Tibial artery (tissue), 4 donors: ENCODE results near the gene SENP5.
"Not testable (repeated sequence)": the region's sequence is repeated elsewhere in the genome, so short reads cannot be mapped to it uniquely, and the experiment has no call there.

Experiments
- DNase-seq, 2 donors: peaks; one replicate each; pipeline ENCODE4 v3.0.0-alpha.2; 2019
- H3K27ac ChIP-seq, 2 donors: fragments of 200-600 bp; sonication (generic) in 1 of 2; 1 replicate in 1 of 2; 2 replicates in 1 of 2; pipeline ENCODE4 v1.5.1; 2018 to 2019; ENCODE audit warnings: mild to moderate bottlenecking in 1 of 2
- H3K27me3 ChIP-seq, 2 donors: fragments of 200-600 bp; sonication (generic) in 1 of 2; one replicate each; pipeline versions ENCODE4 v1.5.1 to v1.6.0; 2016 to 2019
- H3K36me3 ChIP-seq, 3 donors: fragments of 200-600 bp; sonication (generic) in 2 of 3; one replicate each; pipeline ENCODE4 v1.5.1; 2016 to 2019; ENCODE audit warnings: mild to moderate bottlenecking in 2 of 3
- H3K4me1 ChIP-seq, 4 donors: fragments of 200-600 bp; sonication (generic) in 2 of 4; 1 replicate in 3 of 4; 2 replicates in 1 of 4; pipeline ENCODE4 v1.5.1; 2016 to 2019
- H3K4me3 ChIP-seq, 2 donors: fragments of 200-600 bp; sonication (generic) in 1 of 2; 1 replicate in 1 of 2; 2 replicates in 1 of 2; pipeline ENCODE4 v1.5.1; 2018 to 2019; ENCODE audit warnings: mild to moderate bottlenecking in 2 of 2
- H3K9me3 ChIP-seq, 3 donors: fragments of 200-600 bp; sonication (generic) in 1 of 3; one replicate each; pipeline ENCODE4 v1.5.1; 2016 to 2019
- intact Hi-C: fragments of 100-400 bp; cut with DNase I; formaldehyde crosslinking; loops from one replicate; pipeline ENCODE4 v1.15.0; 2023; ENCODE audit warnings: low total_unique reads
- TF ChIP-seq, protein P1 (sequence below), 2 experiments: fragments of 200-600 bp in 1 of 2; fragments of 450-650 bp in 1 of 2; IDR thresholded peaks; one replicate each; pipeline ENCODE4 v1.5.1; 2017 to 2019; ENCODE audit warnings: antibody characterized with exemption in 2 of 2, mild to moderate bottlenecking in 1 of 2, moderate library complexity in 1 of 2

SENP5 gene

GRCh38 chr3:196867155-196867506, 589 bp upstream of the SENP5 start:
- Histone ChIP-seq H3K36me3 (peaks cover 0 to 7% (median 0%) of the 10 kb centered on the region in 3 donors), H3K9me3 (no peaks in the 10 kb centered on the region), H3K27me3 (no peaks in the 10 kb centered on the region), H3K27ac (peak overlapping the region; percentile 88 to 95), H3K4me1 (peaks cover 0 to 32% (median 16%) of the 10 kb centered on the region in 4 donors), H3K4me3 (peak overlapping the region; percentile 76 to 99)
- intact Hi-C loops: loop anchor here (5.0 kb wide), 1 partner anchor 75 kb away; the partner anchor contains the start of gene NCBP2
- DNase-seq: no peak
- TF ChIP-seq, protein P1, sequence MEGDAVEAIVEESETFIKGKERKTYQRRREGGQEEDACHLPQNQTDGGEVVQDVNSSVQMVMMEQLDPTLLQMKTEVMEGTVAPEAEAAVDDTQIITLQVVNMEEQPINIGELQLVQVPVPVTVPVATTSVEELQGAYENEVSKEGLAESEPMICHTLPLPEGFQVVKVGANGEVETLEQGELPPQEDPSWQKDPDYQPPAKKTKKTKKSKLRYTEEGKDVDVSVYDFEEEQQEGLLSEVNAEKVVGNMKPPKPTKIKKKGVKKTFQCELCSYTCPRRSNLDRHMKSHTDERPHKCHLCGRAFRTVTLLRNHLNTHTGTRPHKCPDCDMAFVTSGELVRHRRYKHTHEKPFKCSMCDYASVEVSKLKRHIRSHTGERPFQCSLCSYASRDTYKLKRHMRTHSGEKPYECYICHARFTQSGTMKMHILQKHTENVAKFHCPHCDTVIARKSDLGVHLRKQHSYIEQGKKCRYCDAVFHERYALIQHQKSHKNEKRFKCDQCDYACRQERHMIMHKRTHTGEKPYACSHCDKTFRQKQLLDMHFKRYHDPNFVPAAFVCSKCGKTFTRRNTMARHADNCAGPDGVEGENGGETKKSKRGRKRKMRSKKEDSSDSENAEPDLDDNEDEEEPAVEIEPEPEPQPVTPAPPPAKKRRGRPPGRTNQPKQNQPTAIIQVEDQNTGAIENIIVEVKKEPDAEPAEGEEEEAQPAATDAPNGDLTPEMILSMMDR (IDR thresholded peaks at IDR 0.05): no peak

- TF ChIP-seq, protein P1 (IDR thresholded peaks at IDR 0.05): no peak
- H3K4me3 ChIP-seq: peak overlapping the region; percentile 76 to 99
- H3K9me3 ChIP-seq: no peaks in the 10 kb centered on the region
- DNase-seq: no peak
- peak overlapping the region; percentile 88 to 95 for H3K27ac ChIP-seq
- H3K27me3 ChIP-seq: no peaks in the 10 kb centered on the region
- H3K36me3 ChIP-seq: peaks cover 0 to 7% (median 0%) of the 10 kb centered on the region in 3 donors
- intact Hi-C loops: loop anchor here (5.0 kb wide), 1 partner anchor 74 kb away; the partner anchor contains the start of gene NCBP2
- H3K4me1 ChIP-seq: peaks cover 0 to 39% (median 22%) of the 10 kb centered on the region in 4 donors
These were observed 559 bp downstream of the SENP5 start for GRCh38 chr3:196868297-196868661.

DNA sequence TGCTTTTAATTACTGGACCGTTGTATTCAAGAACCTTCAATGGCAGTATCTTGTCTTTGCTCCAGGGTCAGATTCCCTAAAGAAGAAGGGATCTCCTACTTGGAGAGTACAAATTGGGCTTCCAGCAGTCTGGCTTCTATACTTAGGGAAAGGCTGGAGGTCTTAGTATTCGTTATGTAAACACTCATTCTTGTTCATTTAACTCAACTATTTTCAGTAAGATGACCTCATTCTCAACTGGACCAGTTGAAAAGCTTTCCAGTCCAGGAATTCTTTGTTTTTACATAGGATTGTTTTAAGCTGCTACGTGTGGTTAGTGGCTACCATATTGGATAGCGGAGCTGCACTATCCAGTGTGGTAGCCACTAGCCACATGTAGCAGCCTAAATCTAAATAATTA, 4.6 kb downstream of the SENP5 start:
- Histone ChIP-seq H3K4me3 (no peak overlapping the region), H3K27me3 (no peaks in the 10 kb centered on the region), H3K4me1 (peaks cover 0 to 40% (median 24%) of the 10 kb centered on the region in 4 donors), H3K36me3 (peaks cover 0 to 7% (median 0%) of the 10 kb centered on the region in 3 donors), H3K9me3 (no peaks in the 10 kb centered on the region), H3K27ac (no peak overlapping the region)
- TF ChIP-seq, protein P1 (IDR thresholded peaks at IDR 0.05): no peak
- DNase-seq: no peak
- intact Hi-C loops: no loop called here

GRCh38 chr3:196874511-196875094, 6.9 kb downstream of the SENP5 start:
- H3K27ac ChIP-seq, intact Hi-C loops, H3K36me3 ChIP-seq, H3K4me3 ChIP-seq, H3K27me3 ChIP-seq, DNase-seq, H3K9me3 ChIP-seq: not testable (repeated sequence)
- peaks cover 0 to 28% (median 14%) of the 10 kb centered on the region in 4 donors for H3K4me1 ChIP-seq

DNA sequence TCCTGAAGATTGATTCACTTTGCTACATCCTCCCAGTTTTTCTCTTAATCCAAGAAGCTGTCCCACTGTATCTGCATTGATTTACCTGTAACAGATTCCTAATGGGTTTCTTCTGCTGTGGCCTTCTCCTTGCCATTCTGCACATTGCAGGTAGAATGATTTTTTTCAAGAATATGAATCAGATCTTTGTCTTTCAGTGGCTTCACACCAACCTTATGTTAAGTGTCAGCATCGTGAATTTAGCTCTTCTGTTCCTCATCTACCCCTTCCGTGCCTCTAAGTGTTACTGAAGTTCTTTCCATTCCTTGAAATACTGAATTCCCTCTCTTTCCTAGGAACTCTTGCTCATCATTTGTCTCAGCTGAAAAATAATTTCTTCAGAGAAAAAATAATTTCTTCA, 7.5 kb downstream of the SENP5 start:
- Histone ChIP-seq H3K36me3 (peaks cover 0 to 7% (median 0%) of the 10 kb centered on the region in 3 donors), H3K27ac (no peak overlapping the region), H3K4me3 (no peak overlapping the region), H3K9me3 (no peaks in the 10 kb centered on the region), H3K4me1 (peaks cover 0 to 21% (median 11%) of the 10 kb centered on the region in 4 donors), H3K27me3 (no peaks in the 10 kb centered on the region)
- intact Hi-C loops: no loop called here
- DNase-seq: no peak
- TF ChIP-seq, protein P1 (IDR thresholded peaks at IDR 0.05): no peak

GRCh38 chr3:196883361-196883760, 15.6 kb downstream of the SENP5 start:
- peaks cover 17 to 36% (median 23%) of the 10 kb centered on the region in 3 donors for H3K36me3 ChIP-seq
- H3K27me3 ChIP-seq: no peaks in the 10 kb centered on the region
- no peaks in the 10 kb centered on the region for H3K9me3 ChIP-seq
- TF ChIP-seq, protein P1 (IDR thresholded peaks at IDR 0.05): no peak
- intact Hi-C loops: no loop called here
- no peak for DNase-seq
- H3K4me3 ChIP-seq: no peak overlapping the region
- no peaks in the 10 kb centered on the region for H3K4me1 ChIP-seq
- H3K27ac ChIP-seq: no peak overlapping the region
